IMR-90 (cell line): ENCODE results near the gene TOGARAM2. TPM values are rescaled to one million over a fixed set of nuclear protein-coding genes. Genes with fewer than 3 reads are reported as not detected.

Experiments
- ATAC-seq: fragments of 200-7000 bp; cut with Tn5 transposase; 2 replicates; pipeline ENCODE4 v1.9.1; 2020; ENCODE audit warnings: low read depth, mild to moderate bottlenecking, moderate library complexity
- BruUV-seq: library from RNA; stranded (reverse); fragments of 400-500 nt; replicated peaks from 2 replicates; lab custom pipeline; 2021; lab: Mats Ljungman, UMichigan
- CTCF ChIA-PET: fragments of 300-600 bp; formaldehyde crosslinking; extraction: SDS; loops from one replicate; lab custom pipeline; 2021; ENCODE audit warnings: antibody characterized with exemption; lab: Yijun Ruan, JAX
- POLR2A ChIA-PET: fragments of 300-600 bp; sonication (Branson Sonifier 250); formaldehyde crosslinking; loops from one replicate; lab custom pipeline; 2022; ENCODE audit warnings: antibody characterized with exemption; ENCODE audit not compliant: unreplicated experiment; lab: Charles Lee
- DNase-seq: peaks from one replicate; pipeline ENCODE4 v3.0.0; 2013
- H2AFZ ChIP-seq: replicated peaks from 2 replicates; pipeline ENCODE3; 2013; ENCODE audit warnings: low read length, mild to moderate bottlenecking; ENCODE audit not compliant: poor library complexity
- H2AK5ac ChIP-seq: 2 replicates; pipeline ENCODE4 v1.6.1; 2013; ENCODE audit warnings: low read depth, low read length, inconsistent platforms
- H2AK9ac ChIP-seq: replicated peaks from 2 replicates; pipeline ENCODE3; 2013; ENCODE audit warnings: mild to moderate bottlenecking, low read depth, low read length, moderate library complexity; ENCODE audit not compliant: poor library complexity
- H2BK120ac ChIP-seq: 2 replicates; pipeline ENCODE4 v1.6.1; 2013; ENCODE audit warnings: low read depth, low read length, inconsistent platforms
- H2BK15ac ChIP-seq: 3 replicates; pipeline ENCODE4 v1.6.1; 2013; ENCODE audit warnings: low read depth, low read length, inconsistent platforms
- H2BK20ac ChIP-seq: 2 replicates; pipeline ENCODE4 v1.6.1; 2013; ENCODE audit warnings: low read depth, mild to moderate bottlenecking, inconsistent platforms, low read length, moderate library complexity
- H2BK5ac ChIP-seq: 2 replicates; pipeline ENCODE4 v1.6.1; 2013; ENCODE audit warnings: mild to moderate bottlenecking, low read depth, low read length, inconsistent platforms; ENCODE audit not compliant: poor library complexity, severe bottlenecking
- H3K14ac ChIP-seq: replicated peaks from 2 replicates; pipeline ENCODE4 v1.6.1; 2013; ENCODE audit warnings: low read depth, low read length, inconsistent platforms
- H3K18ac ChIP-seq: 2 replicates; pipeline ENCODE4 v1.6.1; 2013; ENCODE audit warnings: low read depth, low read length, control low read depth
- H3K23ac ChIP-seq: 2 replicates; pipeline ENCODE4 v1.6.1; 2013; ENCODE audit warnings: low read depth, low read length, inconsistent platforms
- H3K27ac ChIP-seq: 2 replicates; pipeline ENCODE4 v1.5.1; 2013; ENCODE audit warnings: mild to moderate bottlenecking, control low read depth, low read length; ENCODE audit not compliant: insufficient read depth
- H3K27me3 ChIP-seq: 2 replicates; pipeline ENCODE4 v1.6.1; 2013; ENCODE audit warnings: low read length; ENCODE audit not compliant: control insufficient read depth, insufficient read depth
- H3K36me3 ChIP-seq: 2 replicates; pipeline ENCODE4 v1.6.1; 2013; ENCODE audit warnings: low read length, mixed read lengths; ENCODE audit not compliant: control insufficient read depth, insufficient read depth
- H3K4ac ChIP-seq: 2 replicates; pipeline ENCODE4 v1.6.1; 2013; ENCODE audit warnings: low read depth, low read length, inconsistent platforms
- H3K4me1 ChIP-seq: 2 replicates; pipeline ENCODE4 v1.6.1; 2013; ENCODE audit warnings: low read length, mixed read lengths; ENCODE audit not compliant: control insufficient read depth, insufficient read depth
- H3K4me2 ChIP-seq: 2 replicates; pipeline ENCODE4 v1.6.1; 2013; ENCODE audit warnings: low read depth, mild to moderate bottlenecking, control low read depth, low read length, moderate library complexity
- H3K4me3 ChIP-seq: 2 replicates; pipeline ENCODE4 v1.5.1; 2013; ENCODE audit warnings: low read depth, mild to moderate bottlenecking, control low read depth, low read length, moderate library complexity; ENCODE audit not compliant: insufficient read depth
- H3K56ac ChIP-seq: 2 replicates; pipeline ENCODE4 v1.6.1; 2013; ENCODE audit warnings: low read length, inconsistent platforms; ENCODE audit not compliant: insufficient read depth; ENCODE audit errors: extremely low read depth
- H3K79me1 ChIP-seq, 2 experiments: 2 replicates each; pipeline ENCODE4 v1.6.1; 2013; ENCODE audit warnings: low read length in 2 of 2, inconsistent platforms in 1 of 2, low read depth in 1 of 2
- H3K9ac ChIP-seq: 2 replicates; pipeline ENCODE4 v1.6.1; 2013; ENCODE audit warnings: low read depth, low read length, control low read depth
- H3K9me1 ChIP-seq: 2 replicates; pipeline ENCODE4 v1.6.1; 2013; ENCODE audit warnings: low read length, inconsistent platforms; ENCODE audit not compliant: insufficient read depth
- H3K9me3 ChIP-seq: 2 replicates; pipeline ENCODE4 v1.6.1; 2013; ENCODE audit warnings: low read length; ENCODE audit not compliant: control insufficient read depth, insufficient read depth
- H4K20me1 ChIP-seq: 2 replicates; pipeline ENCODE4 v1.6.1; 2013; ENCODE audit warnings: low read length, inconsistent platforms; ENCODE audit not compliant: insufficient read depth
- H4K5ac ChIP-seq: 2 replicates; pipeline ENCODE4 v1.6.1; 2013; ENCODE audit warnings: mild to moderate bottlenecking, low read depth, low read length, control low read depth
- H4K8ac ChIP-seq, 2 experiments: 2 replicates each; pipeline ENCODE4 v1.6.1; 2013; ENCODE audit warnings: low read depth in 2 of 2, low read length in 2 of 2, control low read depth in 1 of 2, inconsistent platforms in 1 of 2
- H4K91ac ChIP-seq: 2 replicates; pipeline ENCODE4 v1.6.1; 2013; ENCODE audit warnings: low read depth, low read length, inconsistent platforms; ENCODE audit not compliant: insufficient read depth
- BHLHE40 ChIP-seq: fragments of 150-350 bp; IDR thresholded peaks from 2 replicates; pipeline ENCODE4 v1.6.1; 2016; ENCODE audit warnings: mild to moderate bottlenecking, low read depth, low read length
- FOS ChIP-seq: fragments of 150-350 bp; IDR thresholded peaks from 2 replicates; pipeline ENCODE4 v1.6.1; 2016; ENCODE audit warnings: low read depth, low read length
- MAFK ChIP-seq: IDR thresholded peaks from 2 replicates; pipeline ENCODE4 v1.6.1; 2012; ENCODE audit warnings: low read depth, low read length, improper control_type of control experiment
- MAZ ChIP-seq: IDR thresholded peaks from 2 replicates; pipeline ENCODE4 v1.6.1; 2012; ENCODE audit warnings: low read depth, mild to moderate bottlenecking, low read length, improper control_type of control experiment, moderate library complexity, borderline replicate concordance
- USF2 ChIP-seq: fragments of 150-350 bp; IDR thresholded peaks from 2 replicates; pipeline ENCODE4 v1.6.1; 2017; ENCODE audit warnings: mild to moderate bottlenecking, antibody characterized with exemption, low read length, low read depth
- WGBS, 2 experiments: methylation state at CpG; one replicate each; pipeline versions ENCODE4 v1.1.5 to v1.1.7; 2013; ENCODE audit warnings: missing lambda C conversion rate in 2 of 2; ENCODE audit not compliant: insufficient read length in 1 of 2; ENCODE audit errors: extremely low coverage in 2 of 2; 5-methylcytosine and 5-hydroxymethylcytosine counted together
- dilution Hi-C: fragments of 300-500 bp; cut with HindIII; formaldehyde crosslinking; loops from one replicate; pipeline ENCODE4 v1.14.3; 2018; ENCODE audit warnings: low sequenced_read_pairs; ENCODE audit not compliant: unreplicated experiment
- in situ Hi-C: fragments of 300-500 bp; cut with MboI; formaldehyde crosslinking; loops from 3 replicates; pipeline ENCODE4 v1.14.3; 2019; ENCODE audit warnings: low sequenced_read_pairs, inconsistent platforms, mixed read lengths
- intact Hi-C: fragments of 100-400 bp; cut with micrococcal nuclease; formaldehyde crosslinking; loops from 2 replicates; pipeline ENCODE4 v1.10.0; 2022
- polyA plus RNA-seq, 3 experiments: library from polyadenylated mRNA; depleted of rRNA; stranded (reverse); fragments of >200 nt; gene quantifications; 2 replicates each; pipeline ENCODE4 v1.2.3, GENCODE V29; 2012; ENCODE audit warnings: low replicate concordance in 1 of 3
- total RNA-seq: library from RNA; depleted of rRNA; stranded (reverse); fragments of >200 nt; gene quantifications from 2 replicates; pipeline ENCODE4 v1.2.3, GENCODE V29; 2012
- TF ChIP-seq, protein P1 (sequence below): conservative IDR thresholded peaks from 2 replicates; pipeline ENCODE4 v1.5.1; 2012; ENCODE audit warnings: mild to moderate bottlenecking, low read depth, low read length, improper control_type of control experiment
- TF ChIP-seq, protein P2 (sequence below): fragments of 150-350 bp; IDR thresholded peaks from 2 replicates; pipeline ENCODE4 v1.6.1; 2016; ENCODE audit warnings: low read depth, mild to moderate bottlenecking, low read length, moderate library complexity, borderline replicate concordance

The TOGARAM2 gene
- total and polyA plus RNA-seq, 2 of the 4 experiments (the other 2 are of a cell fraction): under 0.01 to 0.38 TPM

- Histone ChIP-seq H3K27ac (no peak overlapping the region), H2BK15ac (no peak overlapping the region), H2BK20ac (no peak overlapping the region), H3K27me3 (peaks cover 14% of the 10 kb centered on the region), H2AFZ (no peak overlapping the region), H3K4me1 (no peaks in the 10 kb centered on the region), H2AK5ac (no peak overlapping the region), H2AK9ac (no peak overlapping the region), H4K20me1 (no peaks in the 10 kb centered on the region), H3K23ac (no peak overlapping the region), H3K9me3 (no peaks in the 10 kb centered on the region), H3K9me1 (no peaks in the 10 kb centered on the region), H3K4me3 (no peak overlapping the region), H3K14ac (no peak overlapping the region), H3K4ac (no peak overlapping the region), H3K4me2 (no peak overlapping the region), H3K56ac (no peak overlapping the region), H3K18ac (no peak overlapping the region), H3K79me1 (no peaks in the 10 kb centered on the region), H4K91ac (no peak overlapping the region), H4K8ac (no peak overlapping the region), H3K36me3 (no peaks in the 10 kb centered on the region), H2BK5ac (no peak overlapping the region), H3K9ac (no peak overlapping the region), H4K5ac (no peak overlapping the region), H2BK120ac (no peak overlapping the region)
- ChIA-PET CTCF (no interaction called here), POLR2A (no interaction called here)
- intact Hi-C loops (no loop called here), dilution Hi-C loops (no loop called here), in situ Hi-C loops (no loop called here)
- BruUV-seq: no TSS peak
- TF ChIP-seq BHLHE40: no peak
- TF ChIP-seq MAZ: no peak
- TF ChIP-seq USF2: no peak
- TF ChIP-seq FOS: no peak
- TF ChIP-seq, protein P1, sequence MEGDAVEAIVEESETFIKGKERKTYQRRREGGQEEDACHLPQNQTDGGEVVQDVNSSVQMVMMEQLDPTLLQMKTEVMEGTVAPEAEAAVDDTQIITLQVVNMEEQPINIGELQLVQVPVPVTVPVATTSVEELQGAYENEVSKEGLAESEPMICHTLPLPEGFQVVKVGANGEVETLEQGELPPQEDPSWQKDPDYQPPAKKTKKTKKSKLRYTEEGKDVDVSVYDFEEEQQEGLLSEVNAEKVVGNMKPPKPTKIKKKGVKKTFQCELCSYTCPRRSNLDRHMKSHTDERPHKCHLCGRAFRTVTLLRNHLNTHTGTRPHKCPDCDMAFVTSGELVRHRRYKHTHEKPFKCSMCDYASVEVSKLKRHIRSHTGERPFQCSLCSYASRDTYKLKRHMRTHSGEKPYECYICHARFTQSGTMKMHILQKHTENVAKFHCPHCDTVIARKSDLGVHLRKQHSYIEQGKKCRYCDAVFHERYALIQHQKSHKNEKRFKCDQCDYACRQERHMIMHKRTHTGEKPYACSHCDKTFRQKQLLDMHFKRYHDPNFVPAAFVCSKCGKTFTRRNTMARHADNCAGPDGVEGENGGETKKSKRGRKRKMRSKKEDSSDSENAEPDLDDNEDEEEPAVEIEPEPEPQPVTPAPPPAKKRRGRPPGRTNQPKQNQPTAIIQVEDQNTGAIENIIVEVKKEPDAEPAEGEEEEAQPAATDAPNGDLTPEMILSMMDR: no peak
- TF ChIP-seq, protein P2, sequence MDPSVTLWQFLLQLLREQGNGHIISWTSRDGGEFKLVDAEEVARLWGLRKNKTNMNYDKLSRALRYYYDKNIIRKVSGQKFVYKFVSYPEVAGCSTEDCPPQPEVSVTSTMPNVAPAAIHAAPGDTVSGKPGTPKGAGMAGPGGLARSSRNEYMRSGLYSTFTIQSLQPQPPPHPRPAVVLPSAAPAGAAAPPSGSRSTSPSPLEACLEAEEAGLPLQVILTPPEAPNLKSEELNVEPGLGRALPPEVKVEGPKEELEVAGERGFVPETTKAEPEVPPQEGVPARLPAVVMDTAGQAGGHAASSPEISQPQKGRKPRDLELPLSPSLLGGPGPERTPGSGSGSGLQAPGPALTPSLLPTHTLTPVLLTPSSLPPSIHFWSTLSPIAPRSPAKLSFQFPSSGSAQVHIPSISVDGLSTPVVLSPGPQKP: no peak
- TF ChIP-seq MAFK: no peak
- DNase-seq: no peak
- WGBS, 2 experiments: no CpG with 5 or more reads among the region's 5 CpGs
- ATAC-seq: no peak
These were observed 75.4 kb downstream of the TOGARAM2 start for GRCh38 chr2:29056452-29056851.
